H1 (cell line): Measurements from ENCODE around the gene MBD5. TPM values are rescaled to one million over a fixed set of nuclear protein-coding genes. Genes with fewer than 3 reads are reported as not detected.

ENCODE experiments used
- CTCF ChIA-PET: fragments of 300-600 bp; sonication (Branson Sonifier 250); formaldehyde crosslinking; loops from one replicate; lab custom pipeline; 2021; ENCODE audit not compliant: partially characterized antibody; lab: Charles Lee
- POLR2A ChIA-PET: fragments of 300-600 bp; sonication (Branson Sonifier 250); formaldehyde crosslinking; loops from one replicate; lab custom pipeline; 2021; ENCODE audit warnings: inconsistent platforms; ENCODE audit not compliant: partially characterized antibody; lab: Charles Lee
- DNase-seq, 2 experiments: peaks; one replicate each; pipeline versions ENCODE4 v3.0.0 to v3.0.0-alpha.2; 2010 to 2022; ENCODE audit warnings: low spot score in 2 of 2, low read depth in 1 of 2, mixed read lengths in 1 of 2
- FAIRE-seq: peaks from 2 replicates; lab custom pipeline; 2011; peaks lifted over from hg19 to GRCh38; lab: Jason Lieb, UNC
- H2AFZ ChIP-seq: 2 replicates; pipeline ENCODE4 v1.8.1; 2012; ENCODE audit warnings: low read length, inconsistent platforms
- H2AK5ac ChIP-seq: 2 replicates; pipeline ENCODE4 v1.6.1; 2013; ENCODE audit warnings: low read depth, low read length
- H2BK120ac ChIP-seq: replicated peaks from 2 replicates; pipeline ENCODE3; 2013; ENCODE audit warnings: low read depth, low read length, inconsistent platforms
- H2BK12ac ChIP-seq: 2 replicates; pipeline ENCODE4 v1.6.1; 2013; ENCODE audit warnings: low read depth, low read length
- H2BK15ac ChIP-seq: 2 replicates; pipeline ENCODE4 v1.6.1; 2013; ENCODE audit warnings: low read length
- H2BK20ac ChIP-seq: 2 replicates; pipeline ENCODE4 v1.6.1; 2013; ENCODE audit warnings: low read length
- H2BK5ac ChIP-seq: 2 replicates; pipeline ENCODE4 v1.6.1; 2013; ENCODE audit warnings: low read depth, low read length
- H3K14ac ChIP-seq: 2 replicates; pipeline ENCODE4 v1.6.1; 2013; ENCODE audit warnings: inconsistent platforms; ENCODE audit not compliant: insufficient read length
- H3K18ac ChIP-seq: 2 replicates; pipeline ENCODE4 v1.6.1; 2013; ENCODE audit warnings: low read length; ENCODE audit errors: extremely low read depth
- H3K23ac ChIP-seq: 2 replicates; pipeline ENCODE4 v1.6.1; 2013; ENCODE audit warnings: inconsistent platforms; ENCODE audit not compliant: insufficient read length
- H3K23me2 ChIP-seq: 2 replicates; pipeline ENCODE4 v1.6.1; 2013; ENCODE audit warnings: low read depth, low read length
- H3K27ac ChIP-seq: 2 replicates; pipeline ENCODE4 v1.6.1; 2011; ENCODE audit warnings: low read depth, low read length, inconsistent platforms
- H3K27me3 ChIP-seq, 4 experiments: replicated peaks in 1 of 4; 1 replicate in 1 of 4; 2 replicates in 3 of 4; pipeline versions ENCODE4 v1.6.1 to v1.8.1; 2011 to 2013; ENCODE audit warnings: low read length in 3 of 4, mild to moderate bottlenecking in 3 of 4, inconsistent platforms in 2 of 4, mixed read lengths in 2 of 4, moderate library complexity in 1 of 4; ENCODE audit not compliant: control insufficient read depth in 3 of 4, insufficient read depth in 3 of 4; ENCODE audit errors: extremely low read depth in 1 of 4
- H3K36me3 ChIP-seq, 4 experiments: 2 replicates each; pipeline versions ENCODE4 v1.6.1 to v1.8.1; 2011 to 2013; ENCODE audit warnings: mild to moderate bottlenecking in 4 of 4, low read length in 3 of 4, moderate library complexity in 2 of 4, control low read depth in 1 of 4, inconsistent platforms in 1 of 4; ENCODE audit not compliant: insufficient read depth in 4 of 4, control insufficient read depth in 2 of 4
- H3K4ac ChIP-seq: replicated peaks from 2 replicates; pipeline ENCODE3; 2013; ENCODE audit warnings: low read length, low read depth, mixed read lengths, inconsistent platforms; ENCODE audit not compliant: insufficient read length
- H3K4me1 ChIP-seq, 4 experiments: replicated peaks in 1 of 4; 1 replicate in 1 of 4; 2 replicates in 3 of 4; pipeline versions ENCODE4 v1.6.1 to v1.8.1; 2011 to 2013; ENCODE audit warnings: low read length in 3 of 4, inconsistent platforms in 2 of 4, mixed read lengths in 1 of 4; ENCODE audit not compliant: insufficient read depth in 4 of 4, control insufficient read depth in 3 of 4
- H3K4me2 ChIP-seq, 2 experiments: 2 replicates each; pipeline versions ENCODE4 v1.6.1 to v1.8.1; 2011 to 2013; ENCODE audit warnings: low read depth in 2 of 2, low read length in 2 of 2, control low read depth in 1 of 2, inconsistent platforms in 1 of 2, mild to moderate bottlenecking in 1 of 2; ENCODE audit not compliant: insufficient read depth in 1 of 2
- H3K4me3 ChIP-seq, 4 experiments: fragments of 200-600, 300-600 bp in 1 of 4; sonication (generic), shearing (Covaris generic), sonication (Bioruptor Twin) in 1 of 4; 2 replicates each; pipeline versions ENCODE4 v1.5.1 to v1.8.1; 2011 to 2016; ENCODE audit warnings: low read length in 4 of 4, low read depth in 3 of 4, control low read depth in 2 of 4, inconsistent platforms in 2 of 4, mild to moderate bottlenecking in 2 of 4, mixed read lengths in 1 of 4, moderate library complexity in 1 of 4; ENCODE audit not compliant: insufficient read depth in 2 of 4; ENCODE audit errors: extremely low read depth in 1 of 4
- H3K56ac ChIP-seq: replicated peaks from 2 replicates; pipeline ENCODE3; 2013; ENCODE audit warnings: low read depth, mild to moderate bottlenecking, mixed read lengths, low read length, inconsistent platforms; ENCODE audit not compliant: insufficient read length
- H3K79me1 ChIP-seq: 2 replicates; pipeline ENCODE4 v1.6.1; 2013; ENCODE audit warnings: low read depth, low read length, control low read depth
- H3K79me2 ChIP-seq, 2 experiments: 2 replicates each; pipeline versions ENCODE4 v1.6.1 to v1.8.1; 2012 to 2013; ENCODE audit warnings: low read length in 2 of 2, mild to moderate bottlenecking in 2 of 2, inconsistent platforms in 1 of 2; ENCODE audit not compliant: insufficient read depth in 2 of 2, control insufficient read depth in 1 of 2
- H3K9ac ChIP-seq, 4 experiments: replicated peaks in 1 of 4; 1 replicate in 1 of 4; 2 replicates in 3 of 4; pipeline versions ENCODE4 v1.6.1 to v1.8.1; 2011 to 2013; ENCODE audit warnings: low read depth in 3 of 4, low read length in 3 of 4, control low read depth in 2 of 4, mild to moderate bottlenecking in 2 of 4, moderate library complexity in 2 of 4, inconsistent platforms in 1 of 4; ENCODE audit errors: extremely low read depth in 1 of 4
- H3K9me3 ChIP-seq, 2 experiments: 2 replicates each; pipeline versions ENCODE4 v1.6.1 to v1.8.1; 2012 to 2013; ENCODE audit warnings: mild to moderate bottlenecking in 2 of 2, moderate library complexity in 2 of 2, control low read depth in 1 of 2, inconsistent platforms in 1 of 2, low read depth in 1 of 2, low read length in 1 of 2, mixed read lengths in 1 of 2; ENCODE audit not compliant: insufficient read depth in 2 of 2
- H4K20me1 ChIP-seq, 2 experiments: replicated peaks in 1 of 2; 2 replicates each; pipeline versions ENCODE3 to v1.8.1; 2011 to 2013; ENCODE audit warnings: inconsistent platforms in 2 of 2, low read length in 2 of 2, mild to moderate bottlenecking in 1 of 2; ENCODE audit not compliant: insufficient read depth in 2 of 2, control insufficient read depth in 1 of 2
- H4K5ac ChIP-seq: 2 replicates; pipeline ENCODE4 v1.6.1; 2013; ENCODE audit warnings: low read length, low read depth, mixed read lengths, inconsistent platforms; ENCODE audit not compliant: insufficient read length
- H4K8ac ChIP-seq: 2 replicates; pipeline ENCODE4 v1.8.0; 2013; ENCODE audit warnings: mild to moderate bottlenecking, moderate library complexity, low read length, inconsistent platforms; ENCODE audit not compliant: insufficient read depth; ENCODE audit errors: extremely low read depth
- H4K91ac ChIP-seq: replicated peaks from 2 replicates; pipeline ENCODE3; 2013; ENCODE audit warnings: low read length, mixed read lengths, inconsistent platforms; ENCODE audit not compliant: insufficient read length
- BRCA1 ChIP-seq: IDR thresholded peaks from 2 replicates; pipeline ENCODE4 v1.6.1; 2012; ENCODE audit warnings: low read depth, low read length, improper control_type of control experiment
- CBX8 ChIP-seq: fragments of 300-800, 300-1000 bp; sonication (generic); IDR thresholded peaks from 2 replicates; pipeline ENCODE4 v1.7.1; 2016; ENCODE audit warnings: low read depth, low read length, borderline replicate concordance
- CHD1 ChIP-seq: IDR thresholded peaks from 2 replicates; pipeline ENCODE4 v1.6.1; 2012; ENCODE audit warnings: low read depth, low read length, improper control_type of control experiment
- CTBP2 ChIP-seq: IDR thresholded peaks from 2 replicates; pipeline ENCODE4 v1.7.0; 2011; ENCODE audit warnings: borderline replicate concordance, mild to moderate bottlenecking, moderate library complexity, mixed read lengths, low read length; ENCODE audit not compliant: insufficient read depth, insufficient read length
- PHF8 ChIP-seq: fragments of 200-600 bp; sonication (generic); conservative IDR thresholded peaks from 2 replicates; pipeline ENCODE4 v1.7.1; 2012; ENCODE audit warnings: low read depth, mild to moderate bottlenecking, inconsistent platforms, low read length, moderate library complexity
- POLR2AphosphoS5 ChIP-seq: IDR thresholded peaks from 2 replicates; pipeline ENCODE4 v1.6.1; 2011; ENCODE audit warnings: low read depth, low read length
- SIRT6 ChIP-seq: IDR thresholded peaks from one replicate; pipeline ENCODE4 v1.7.1; 2012; ENCODE audit warnings: low read length, inconsistent platforms
- SUZ12 ChIP-seq: fragments of 200-600 bp; sonication (generic); IDR thresholded peaks from 2 replicates; pipeline ENCODE4 v1.6.1; 2012; ENCODE audit warnings: mild to moderate bottlenecking, inconsistent platforms, low read length, moderate library complexity, mixed read lengths
- TAF1 ChIP-seq: IDR thresholded peaks from 2 replicates; pipeline ENCODE4 v1.6.1; 2011; ENCODE audit warnings: mild to moderate bottlenecking, low read depth, low read length
- TAF7 ChIP-seq: optimal IDR thresholded peaks from 2 replicates; pipeline ENCODE3; 2011; ENCODE audit warnings: low read depth, mild to moderate bottlenecking, inconsistent platforms, low read length, moderate library complexity, borderline replicate concordance
- TBP ChIP-seq: IDR thresholded peaks from 2 replicates; pipeline ENCODE4 v1.6.1; 2011; ENCODE audit warnings: low read depth, low read length, improper control_type of control experiment
- TEAD4 ChIP-seq: IDR thresholded peaks from 2 replicates; pipeline ENCODE4 v1.6.1; 2012; ENCODE audit warnings: low read depth, low read length, inconsistent platforms, mixed read lengths
- USF2 ChIP-seq: IDR thresholded peaks from 2 replicates; pipeline ENCODE4 v1.6.1; 2011; ENCODE audit warnings: low read length, improper control_type of control experiment
- YY1 ChIP-seq: IDR thresholded peaks from 2 replicates; pipeline ENCODE4 v1.6.1; 2011; ENCODE audit warnings: low read depth, mild to moderate bottlenecking, low read length
- WGBS, 2 experiments: shearing (Covaris generic) in 1 of 2; methylation state at CpG; one replicate each; pipeline versions ENCODE4 v1.1.6 to v1.1.7; 2013 to 2015; ENCODE audit warnings: low lambda C conversion rate in 2 of 2, mixed read lengths in 2 of 2, inconsistent platforms in 1 of 2, low coverage in 1 of 2, missing lambda C conversion rate in 1 of 2; ENCODE audit not compliant: insufficient replicate concordance in 2 of 2, insufficient coverage in 1 of 2, insufficient read length in 1 of 2; ENCODE audit errors: extremely low coverage in 1 of 2, missing lambda C conversion rate in 1 of 2; 5-methylcytosine and 5-hydroxymethylcytosine counted together
- polyA plus RNA-seq, 7 experiments: library from polyadenylated mRNA; depleted of rRNA in 3 of 7; stranded (reverse) in 5 of 7; unstranded in 2 of 7; fragments of >200 nt in 5 of 7; fragments of 200-250 nt in 2 of 7; gene quantifications; 1 replicate in 5 of 7; 2 replicates in 1 of 7; 4 replicates in 1 of 7; pipeline versions ENCODE4 v1.2.1 to v1.2.3, GENCODE V29; 2011 to 2013; ENCODE audit warnings: missing spikeins in 2 of 7, mixed read lengths in 2 of 7
- total RNA-seq: library from RNA; stranded (reverse); fragmentation: NEBNext Ultra II Directional; extraction: Animal tissue kit (Norgen Biotek cat#: 25700); gene quantifications from 2 replicates; pipeline ENCODE4 v1.2.1, GENCODE V29; 2021

MBD5 gene
- total and polyA plus RNA-seq, 2 of the 8 experiments (the other 6 are each of a cell fraction or from before 2014, with no cell fraction given): 9.7 to 29.4 TPM

GRCh38 chr2:148252646-148253045 lies 231.8 kb downstream of the MBD5 start:
- H3K23ac ChIP-seq: no peak overlapping the region
- peaks cover 17 to 25% of the 10 kb centered on the region in 2 experiments for H3K9me3 ChIP-seq
- H4K91ac ChIP-seq: no peak overlapping the region
- H3K23me2 ChIP-seq: no peaks in the 10 kb centered on the region
- H3K79me1 ChIP-seq: no peaks in the 10 kb centered on the region
- H3K14ac ChIP-seq: no peak overlapping the region
- no peak overlapping the region for H3K18ac ChIP-seq
- 87% methylated on average over 2 of the region's 2 CpGs; no CpG with 5 or more reads in 1 of the 2 experiments for WGBS, 2 experiments
- no peak overlapping the region for H3K56ac ChIP-seq
- H2BK15ac ChIP-seq: no peak overlapping the region
- H3K4me3 ChIP-seq: no peak overlapping the region
- H4K8ac ChIP-seq: no peak overlapping the region
- no peaks in the 10 kb centered on the region for H4K20me1 ChIP-seq
- no peaks in the 10 kb centered on the region for H3K79me2 ChIP-seq
- H3K4ac ChIP-seq: no peak overlapping the region
- no peak overlapping the region for H3K27ac ChIP-seq
- no peak overlapping the region for H3K9ac ChIP-seq
- no peak overlapping the region for H2BK20ac ChIP-seq
- H3K4me2 ChIP-seq: no peak overlapping the region
- no peaks in the 10 kb centered on the region for H3K27me3 ChIP-seq
- H2AFZ ChIP-seq: no peak overlapping the region
- FAIRE-seq (no peak), DNase-seq (no peak)
- no peak overlapping the region for H2BK5ac ChIP-seq
- no peak overlapping the region for H4K5ac ChIP-seq
- ChIA-PET CTCF (no interaction called here), POLR2A (no interaction called here)
- H2AK5ac ChIP-seq: no peak overlapping the region
- H3K36me3 ChIP-seq: peaks cover 0 to 10% (median 3%) of the 10 kb centered on the region in 4 experiments; a peak in 6 of 8 replicates
- no peak overlapping the region for H2BK12ac ChIP-seq
- H2BK120ac ChIP-seq: no peak overlapping the region
- H3K4me1 ChIP-seq: no peaks in the 10 kb centered on the region
- TF ChIP-seq YY1 (no peak), CBX8 (no peak), TAF7 (no peak), TEAD4 (no peak), POLR2AphosphoS5 (no peak), PHF8 (no peak), SIRT6 (no peak), TBP (no peak), CTBP2 (no peak), TAF1 (no peak), USF2 (no peak), CHD1 (no peak), SUZ12 (no peak), BRCA1 (no peak)
